Measurements from ENCODE around the gene FADS6.
"Not testable (repeated sequence)": the region's sequence is repeated elsewhere in the genome, so short reads cannot be mapped to it uniquely, and the experiment has no call there.

Gene FADS6

DNA sequence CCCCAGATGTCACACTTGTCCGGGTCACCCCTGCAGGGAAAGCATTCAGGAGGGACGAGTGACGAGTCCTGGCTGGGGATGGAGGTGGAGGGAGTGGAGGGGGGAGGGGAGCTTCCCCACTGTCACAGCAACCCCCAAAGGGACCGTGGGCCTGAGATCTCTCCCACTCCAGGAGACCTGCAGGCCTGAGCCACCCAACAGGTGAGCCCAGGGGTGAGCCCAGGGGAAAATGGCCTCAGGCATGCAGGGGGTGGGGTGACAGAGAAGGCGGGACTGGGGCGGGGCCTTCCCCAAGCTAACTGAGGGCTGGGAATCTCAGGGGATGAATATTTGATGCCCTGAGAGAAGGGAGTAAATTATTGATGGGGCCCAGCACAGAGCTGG, 27.2 kb upstream of the FADS6 start:
- no peak for DNase-seq

DNA sequence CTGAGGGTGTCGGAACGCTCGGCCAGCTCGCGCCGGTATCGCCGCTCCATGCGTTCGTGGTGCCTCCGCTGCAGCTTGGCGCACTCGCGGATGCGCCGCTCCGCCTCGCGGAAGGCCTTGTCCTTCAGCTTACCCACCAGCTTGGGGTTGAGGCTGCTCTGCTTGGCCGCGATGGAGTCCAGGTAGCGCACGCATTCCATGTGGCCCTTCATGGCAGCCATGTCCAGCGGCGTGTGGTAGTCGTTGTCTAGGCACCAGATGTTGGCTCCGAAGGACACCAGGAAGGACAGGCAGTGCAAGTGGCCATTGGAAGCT, 26.8 kb upstream of the FADS6 start:
- DNase-seq = no peak

DNA sequence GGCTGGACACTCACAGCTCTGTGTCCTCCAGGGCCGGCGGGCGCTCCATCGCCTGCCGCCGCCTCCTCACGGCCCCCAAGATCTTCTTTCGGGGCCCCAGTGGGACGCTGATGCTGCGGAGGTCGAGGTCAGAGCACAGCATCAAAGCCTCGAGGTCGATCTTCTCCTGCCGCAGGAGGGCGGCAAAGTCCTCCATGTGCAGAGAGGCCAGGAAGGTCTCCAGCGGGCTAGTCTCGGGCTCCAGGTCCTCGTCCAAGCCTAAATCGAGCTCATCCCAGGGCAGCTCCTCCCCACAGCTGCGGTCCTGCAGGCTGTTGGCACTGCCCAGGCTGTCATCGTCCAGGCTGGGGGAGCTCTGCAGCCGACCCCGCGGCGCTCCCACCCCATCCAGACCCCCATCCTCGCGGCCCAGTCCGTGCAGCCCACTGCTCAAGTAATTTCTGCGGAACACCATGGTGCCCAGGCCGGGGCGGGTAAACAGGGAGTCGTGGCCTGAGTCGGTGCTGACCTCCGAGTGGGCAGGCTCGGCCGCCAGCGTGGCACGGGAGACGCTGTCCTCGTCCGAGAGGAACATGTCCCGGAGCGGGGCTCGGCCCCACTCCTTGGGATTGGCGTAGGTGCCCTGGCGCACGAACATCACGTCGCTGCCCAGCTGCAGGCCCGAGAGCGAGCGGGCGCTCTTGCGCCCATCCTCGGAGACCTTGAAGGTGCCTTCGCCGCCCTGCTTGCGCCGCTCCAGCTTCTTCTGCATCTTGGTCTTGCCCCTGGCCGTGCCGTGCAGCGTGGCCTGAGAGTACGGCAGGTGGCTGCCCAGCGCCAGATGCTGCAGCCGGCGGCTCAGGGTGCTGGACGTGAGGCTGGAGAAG, 26.2 kb upstream of the FADS6 start:
- DNase-seq = no peak

DNA sequence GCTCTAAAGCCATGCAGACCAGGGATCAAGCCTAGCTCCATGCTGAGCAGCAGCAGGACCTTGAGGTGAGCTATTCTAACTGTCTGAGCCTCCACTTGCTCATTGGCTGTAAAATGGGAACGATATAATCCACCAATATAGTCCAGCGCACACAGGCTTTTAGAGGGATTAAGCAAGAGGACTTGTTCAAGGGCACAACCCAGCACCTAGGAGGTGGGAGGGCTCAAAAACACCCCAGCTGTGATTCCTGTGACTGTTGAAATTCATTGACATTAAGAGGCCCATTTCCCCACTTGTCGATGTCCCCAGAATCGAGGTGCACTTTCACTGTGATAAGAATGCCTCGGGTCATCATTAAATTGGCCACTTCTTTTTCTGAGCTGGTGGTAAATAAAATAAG, 25.5 kb upstream of the FADS6 start:
- no peak for DNase-seq

DNA sequence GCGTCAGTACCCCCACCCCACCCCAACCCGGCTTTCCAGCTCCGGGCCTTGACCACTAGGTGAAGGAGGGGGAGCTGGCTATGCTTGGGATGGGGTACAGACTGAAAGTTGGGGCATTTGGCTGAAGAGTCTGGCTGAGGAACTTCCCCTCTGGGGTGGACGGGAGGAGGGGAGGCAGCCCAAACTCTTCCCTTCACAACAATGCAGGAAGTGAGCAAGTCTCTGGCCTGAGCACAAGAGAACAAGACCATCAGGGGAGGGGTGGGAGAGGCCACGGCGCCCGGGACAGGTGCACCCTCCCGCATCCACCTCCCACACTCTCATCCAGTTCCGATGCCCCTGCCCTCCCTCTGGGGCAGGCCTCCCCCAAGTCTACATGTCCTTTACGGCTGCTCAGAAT, 24.0 kb upstream of the FADS6 start:
- DNase-seq = no peak

DNA sequence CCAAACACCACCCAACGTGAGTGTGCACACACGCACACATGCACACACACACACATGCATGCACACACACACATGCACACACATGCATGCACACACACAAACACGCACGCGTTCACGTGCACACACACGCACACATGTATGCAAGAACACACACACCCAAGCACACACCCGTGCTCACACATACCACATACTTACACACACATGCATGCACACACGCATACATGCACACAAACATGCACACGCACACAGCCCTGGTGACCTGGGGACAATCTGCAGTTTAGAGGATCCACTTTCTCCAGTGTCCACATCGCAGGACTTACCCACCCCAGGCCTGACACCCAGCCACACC, 23.4 kb upstream of the FADS6 start:
- no peak for DNase-seq

DNA sequence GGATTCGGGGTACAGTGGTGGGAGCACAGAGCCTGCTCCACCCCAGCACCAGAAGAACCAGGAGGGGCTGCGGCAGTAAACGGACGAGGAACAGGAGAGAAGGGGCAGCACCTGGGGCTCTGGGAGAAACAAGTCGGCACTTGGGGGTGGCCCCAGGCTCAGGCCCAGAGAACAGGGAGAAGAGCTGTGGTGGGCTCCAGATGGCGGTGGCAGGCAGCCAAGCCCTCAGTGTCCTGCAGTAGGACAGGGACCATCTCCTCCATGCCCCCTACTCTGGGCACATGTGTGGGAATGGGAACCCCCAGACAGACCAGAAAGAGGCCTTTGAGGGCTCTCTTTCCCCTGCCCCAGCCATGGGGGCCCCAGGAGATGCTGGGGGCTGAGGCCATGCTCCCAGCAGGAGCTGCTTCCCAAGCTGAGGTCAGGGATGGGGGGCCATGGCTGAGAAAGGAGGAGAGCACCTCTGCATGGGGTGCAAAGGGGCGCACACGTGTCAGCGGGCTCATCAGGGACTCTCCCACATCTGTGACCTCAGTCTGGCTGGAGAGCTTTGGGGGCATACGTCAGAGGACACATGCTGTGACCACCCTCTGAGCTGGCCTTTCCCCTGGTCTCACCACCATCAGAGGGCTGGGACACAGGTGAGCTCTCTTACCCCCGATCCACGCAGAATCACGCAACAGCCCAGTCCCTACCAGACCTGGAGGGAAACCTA, 22.9 kb upstream of the FADS6 start:
- DNase-seq = no peak

DNA sequence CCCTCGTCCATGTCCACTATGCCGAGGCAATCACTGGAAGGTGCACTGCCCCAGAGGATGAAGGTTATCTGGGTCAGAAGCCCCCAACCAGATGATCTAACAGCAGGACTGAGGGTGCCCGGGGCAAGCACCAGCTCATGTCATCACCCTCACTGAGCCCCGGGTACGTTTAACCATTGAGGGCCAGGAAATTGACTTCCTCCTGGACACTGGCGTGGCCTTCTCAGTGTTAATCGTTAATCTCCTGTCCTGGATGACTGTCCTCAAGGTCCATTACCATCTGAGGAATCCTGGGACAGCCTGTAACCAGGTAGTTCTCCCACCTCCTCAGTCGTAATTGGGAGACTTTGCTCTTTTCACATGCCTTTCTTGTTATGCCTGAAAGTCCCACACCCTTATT, 18.0 kb upstream of the FADS6 start:
- DNase-seq = not testable (repeated sequence)

DNA sequence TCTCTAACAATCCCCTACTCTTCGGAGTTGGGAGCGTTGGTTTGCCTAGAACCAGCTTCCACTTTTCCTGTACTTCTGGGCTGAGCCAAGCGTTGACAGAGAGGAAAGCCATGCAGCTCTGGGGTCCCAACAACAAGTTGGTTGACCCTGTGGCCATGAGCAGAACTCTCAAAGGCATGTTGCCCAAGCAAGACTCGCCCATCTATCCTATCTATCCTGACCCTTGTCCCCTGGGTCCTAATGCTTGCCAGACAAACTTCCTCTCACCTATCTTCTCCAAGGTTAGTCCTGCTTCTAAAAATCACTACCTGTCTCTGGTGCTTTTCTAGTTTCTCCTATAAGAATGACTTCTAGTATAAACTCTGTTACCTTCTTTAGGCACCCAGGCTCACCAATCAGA, 15.7 kb upstream of the FADS6 start:
- not testable (repeated sequence) for DNase-seq

DNA sequence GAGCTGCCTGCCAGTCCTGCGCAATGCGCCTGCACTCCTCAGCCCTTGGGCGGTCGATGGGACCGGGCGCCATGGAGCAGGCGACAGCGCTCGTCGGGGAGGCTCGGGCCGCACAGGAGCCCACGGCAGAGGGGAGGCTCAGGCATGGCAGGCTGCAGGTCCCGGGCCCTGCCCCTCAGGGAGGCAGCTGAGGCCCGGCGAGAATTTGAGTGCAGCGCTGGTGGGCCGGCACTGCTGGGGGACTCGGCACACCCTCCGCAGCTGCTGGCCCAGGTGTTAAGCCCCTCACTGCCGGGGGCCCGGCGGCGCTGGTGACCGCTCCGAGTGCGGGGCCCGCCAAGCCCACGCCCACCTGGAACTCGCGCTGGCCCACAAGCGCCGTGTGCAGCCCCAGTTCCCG, 13.6 kb upstream of the FADS6 start:
- DNase-seq = no peak

DNA sequence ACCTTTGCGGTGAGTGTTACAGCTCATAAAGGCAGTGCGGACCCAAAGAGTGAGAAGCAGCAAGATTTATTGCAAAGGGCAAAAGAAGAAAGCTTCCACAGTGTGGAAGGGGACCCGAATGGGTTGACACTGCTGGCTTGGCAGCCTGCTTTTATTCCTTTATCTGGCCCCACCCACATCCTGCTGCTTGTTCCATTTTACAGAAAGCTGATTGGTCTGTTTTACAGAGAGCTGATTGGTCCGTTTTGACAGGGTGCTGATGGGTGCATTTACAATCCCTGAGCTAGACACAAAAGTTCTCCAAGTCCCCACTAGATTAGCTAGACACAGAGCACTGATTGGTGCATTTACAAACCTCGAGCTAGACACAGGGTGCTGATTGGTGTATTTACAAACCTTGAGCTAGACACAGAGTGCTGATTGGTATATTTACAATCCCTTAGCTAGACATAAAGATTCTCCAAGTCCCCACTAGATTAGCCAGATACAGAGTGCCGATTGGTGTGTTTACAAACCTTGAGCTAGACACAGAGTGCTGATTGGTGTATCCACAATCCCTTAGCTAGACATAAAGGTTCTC, 12.9 kb upstream of the FADS6 start:
- DNase-seq = not testable (repeated sequence)

DNA sequence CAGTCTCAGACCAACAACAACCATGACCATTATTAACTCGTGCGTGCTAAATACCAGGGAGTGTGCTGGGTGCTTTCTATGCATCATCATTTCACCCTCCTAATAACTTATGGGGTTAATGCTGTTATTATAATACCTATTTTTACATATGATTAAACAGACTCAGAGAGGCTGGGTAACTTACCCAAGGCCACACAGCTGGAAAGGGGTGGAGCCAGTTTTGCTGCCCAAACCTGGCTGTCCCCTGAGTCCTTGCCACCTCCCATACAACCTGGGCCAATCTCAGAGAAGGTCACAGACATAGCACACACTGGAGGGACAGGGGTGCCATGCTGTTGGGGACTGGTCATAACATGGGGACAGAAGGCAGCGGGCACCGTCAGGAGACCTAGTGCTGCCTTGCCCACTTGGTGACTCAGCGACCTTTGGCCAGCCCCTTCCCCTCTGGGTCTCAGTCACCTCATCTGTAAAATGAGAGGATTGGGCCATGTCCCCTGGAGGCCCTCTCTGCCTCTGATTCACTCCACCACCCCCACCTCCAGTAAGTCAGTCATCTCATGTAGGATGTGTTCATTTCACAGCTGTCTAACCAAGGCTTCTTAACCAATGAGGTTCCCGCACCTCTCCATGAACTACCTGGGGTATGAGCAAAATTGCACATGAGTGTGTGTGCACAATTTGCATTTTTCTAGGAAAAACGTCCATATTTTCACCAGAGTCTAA, 11.4 kb upstream of the FADS6 start:
- DNase-seq = no peak

DNA sequence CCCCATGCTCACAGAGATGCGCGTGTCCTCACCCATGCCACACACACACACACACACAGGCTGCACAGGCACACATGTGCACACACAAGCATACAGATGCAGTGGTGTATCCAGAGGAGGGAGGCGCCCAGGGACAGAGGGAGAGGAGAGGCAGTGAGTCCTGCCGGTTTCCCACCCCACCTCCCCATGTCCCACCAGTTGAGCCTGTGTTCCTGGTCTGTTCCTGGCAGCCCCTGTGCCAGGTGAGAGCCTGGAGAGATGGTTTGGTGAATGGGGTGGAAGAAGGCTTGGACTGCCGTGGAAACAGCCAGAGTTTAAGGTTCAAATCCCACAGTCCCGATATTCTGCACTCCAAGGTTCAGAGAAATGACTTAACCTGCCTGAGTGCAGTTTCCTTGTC, 10.2 kb upstream of the FADS6 start:
- DNase-seq = no peak

DNA sequence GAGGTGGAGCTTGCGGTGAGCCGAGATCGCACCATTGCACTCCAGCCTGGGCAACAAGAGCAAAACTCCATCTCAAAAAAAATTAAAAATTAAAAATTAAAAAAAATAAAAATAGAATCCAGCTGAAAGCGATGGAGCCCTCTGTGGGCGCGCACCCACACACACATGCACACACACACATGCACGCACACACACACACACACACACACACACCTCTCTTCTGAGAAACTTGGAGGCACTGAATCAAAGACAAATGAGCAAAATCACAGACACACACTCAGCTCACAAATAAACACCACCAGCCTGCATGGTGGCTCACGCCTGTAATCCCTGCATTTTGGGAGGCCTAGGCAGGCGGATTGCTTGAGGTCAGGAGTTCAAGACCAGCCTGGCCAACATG, 9.6 kb upstream of the FADS6 start:
- no peak for DNase-seq

DNA sequence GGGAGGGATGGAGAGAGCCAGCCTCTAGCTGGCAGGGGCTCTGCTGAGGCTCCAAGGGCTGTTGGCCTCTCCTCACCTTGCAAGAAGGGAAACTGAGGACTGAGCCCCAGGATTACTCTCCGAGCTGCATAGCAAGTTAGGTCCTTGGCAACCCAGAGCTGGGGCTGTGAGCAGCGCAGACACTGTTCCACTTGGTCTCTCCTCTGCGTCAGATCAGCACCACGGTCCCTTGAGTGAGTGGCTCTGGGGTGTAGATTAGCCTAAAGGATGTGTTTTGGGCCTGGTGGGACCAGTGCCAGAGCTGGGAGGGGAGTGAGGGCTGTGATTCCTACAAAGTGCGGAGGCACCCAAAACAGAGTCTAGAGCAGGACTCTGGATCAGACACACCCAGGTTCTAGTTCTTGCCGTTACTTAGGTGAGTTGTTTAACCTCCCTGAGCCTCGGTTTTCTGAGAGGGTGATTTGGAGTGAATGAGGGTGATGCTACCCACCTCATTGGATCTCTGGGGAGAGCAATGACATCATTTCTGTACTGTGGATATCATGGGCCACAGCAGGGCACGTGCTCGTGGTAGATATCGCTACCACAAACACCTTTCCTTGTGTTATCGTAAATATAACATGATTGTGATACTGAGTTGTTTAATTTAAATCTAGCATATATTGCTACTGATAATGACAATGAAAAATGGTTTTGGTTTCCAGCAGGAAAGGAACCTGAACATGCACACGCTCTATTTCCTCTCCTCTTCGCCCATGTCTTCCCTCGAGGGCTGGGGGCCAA, 8.1 kb upstream of the FADS6 start:
- no peak for DNase-seq

DNA sequence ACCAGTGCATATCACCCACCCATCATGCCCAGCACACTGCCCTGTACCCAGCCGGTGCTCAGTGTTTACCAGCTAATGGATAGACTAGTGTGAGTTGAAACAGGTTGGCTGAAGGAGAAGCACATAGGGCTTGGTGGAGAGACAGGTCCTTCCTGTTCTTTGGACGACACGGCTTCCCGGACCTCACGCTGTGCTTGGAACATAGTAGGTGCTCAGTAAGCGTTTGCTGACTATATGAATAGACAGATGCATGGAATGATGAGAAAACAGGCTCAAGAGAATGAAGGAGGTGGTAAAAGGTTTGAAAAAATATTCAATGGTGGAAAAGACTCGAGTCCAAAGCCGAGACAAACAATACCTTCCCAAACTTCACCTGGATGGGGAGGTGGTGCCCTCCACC, 6.8 kb upstream of the FADS6 start:
- DNase-seq = no peak

DNA sequence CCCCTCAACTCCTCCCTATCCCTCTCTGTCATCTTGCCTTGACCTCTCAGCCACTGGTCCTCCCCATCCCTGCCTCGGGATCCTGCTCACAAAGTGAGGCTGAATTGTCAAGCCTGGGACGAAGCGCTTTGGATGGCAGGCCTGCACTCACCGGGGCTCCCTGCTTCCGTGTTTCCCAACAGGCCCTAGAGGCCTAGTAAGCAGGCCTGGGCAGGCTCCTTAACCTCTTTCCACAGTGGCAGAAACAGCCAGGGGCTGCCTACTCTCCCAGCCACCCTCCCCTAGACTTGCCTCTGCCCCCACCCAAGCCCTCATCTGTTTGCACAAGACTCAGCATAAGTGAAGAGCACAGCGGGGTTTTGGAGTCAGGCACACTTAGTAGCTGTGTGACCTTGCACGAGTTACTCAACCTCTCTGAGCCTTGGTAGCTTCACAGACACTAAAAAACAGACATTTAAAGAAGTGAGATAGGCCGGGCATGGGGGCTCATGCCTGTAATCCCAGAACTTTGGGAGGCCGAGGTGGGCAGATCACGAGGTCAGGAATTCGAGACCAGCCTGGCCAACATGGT, 5.0 kb upstream of the FADS6 start:
- DNase-seq = no peak

DNA sequence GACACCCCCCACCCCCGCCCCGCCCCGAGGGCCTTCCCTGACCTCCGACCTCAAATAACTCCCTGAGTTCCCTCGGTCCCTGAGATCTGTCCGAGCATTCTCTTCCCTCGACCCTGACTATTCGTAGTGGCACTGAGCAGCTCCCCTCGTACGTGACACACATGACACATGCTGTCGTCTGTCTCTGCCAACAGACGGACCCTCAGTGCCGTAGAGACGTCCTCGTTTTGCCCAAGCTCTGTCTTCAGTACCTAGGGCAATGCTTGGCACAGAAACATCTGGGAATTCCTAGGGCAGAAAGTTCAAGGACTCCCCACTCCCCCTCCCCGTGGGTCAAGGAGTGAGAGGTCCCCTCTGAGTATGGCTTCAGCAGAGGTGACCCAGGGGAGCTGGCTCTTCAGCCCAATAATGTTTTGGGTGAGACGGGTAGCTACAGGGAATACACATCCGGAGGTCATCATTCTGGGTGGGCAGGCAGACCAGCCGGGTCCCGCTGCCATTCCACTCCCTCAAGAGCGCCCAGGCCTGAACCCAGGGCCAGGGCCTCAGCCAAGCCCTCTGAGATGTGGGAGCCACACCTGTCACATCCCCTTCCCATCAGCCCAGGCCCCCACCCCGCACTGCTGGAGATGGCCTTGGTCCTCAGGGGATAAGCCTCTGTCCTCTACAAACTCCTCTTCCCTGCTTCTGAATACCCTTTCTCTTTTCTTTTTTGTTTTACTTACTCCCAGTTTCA, 671 bp upstream of the FADS6 start:
- no peak for DNase-seq

DNA sequence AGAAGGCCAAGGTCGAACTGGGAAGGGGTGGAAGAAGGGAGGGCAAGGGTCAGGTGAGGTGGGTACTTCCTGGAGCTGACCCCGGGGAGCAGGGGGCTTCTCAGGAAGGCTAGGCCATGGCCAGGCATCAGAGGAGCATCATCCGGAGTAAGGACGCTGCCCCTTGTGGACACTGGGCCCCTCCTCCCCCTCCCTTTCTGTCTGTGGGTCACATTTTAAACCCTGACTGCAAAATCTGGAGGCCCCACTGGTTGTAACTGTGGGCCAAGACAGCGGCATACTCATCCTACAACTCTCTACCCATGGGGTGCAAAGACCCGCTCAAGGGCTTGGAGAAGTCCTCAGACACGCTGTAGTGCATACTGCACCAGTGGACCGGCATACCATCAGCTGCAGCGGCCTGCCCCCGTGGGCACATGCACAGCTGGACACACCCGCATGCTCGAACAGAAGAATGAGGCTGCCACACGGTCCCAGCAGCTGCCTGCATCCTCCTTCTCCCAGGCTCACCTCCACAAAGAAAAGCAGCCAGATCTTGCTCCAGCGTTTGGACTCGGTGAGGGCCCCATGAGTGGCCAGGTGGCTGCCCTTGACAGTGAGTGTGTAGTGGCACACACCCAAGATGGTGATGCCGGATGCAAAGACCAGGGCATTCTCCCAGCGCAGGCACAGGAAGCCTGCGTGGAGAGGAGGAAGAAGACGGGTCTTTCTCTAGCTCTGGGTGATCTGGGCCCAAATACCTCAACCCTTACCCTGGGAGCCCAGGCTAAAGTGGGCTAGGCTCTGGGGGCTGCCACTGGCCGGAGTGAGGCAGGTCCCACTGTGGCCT, 1.2 kb downstream of the FADS6 start:
- no peak for DNase-seq

DNA sequence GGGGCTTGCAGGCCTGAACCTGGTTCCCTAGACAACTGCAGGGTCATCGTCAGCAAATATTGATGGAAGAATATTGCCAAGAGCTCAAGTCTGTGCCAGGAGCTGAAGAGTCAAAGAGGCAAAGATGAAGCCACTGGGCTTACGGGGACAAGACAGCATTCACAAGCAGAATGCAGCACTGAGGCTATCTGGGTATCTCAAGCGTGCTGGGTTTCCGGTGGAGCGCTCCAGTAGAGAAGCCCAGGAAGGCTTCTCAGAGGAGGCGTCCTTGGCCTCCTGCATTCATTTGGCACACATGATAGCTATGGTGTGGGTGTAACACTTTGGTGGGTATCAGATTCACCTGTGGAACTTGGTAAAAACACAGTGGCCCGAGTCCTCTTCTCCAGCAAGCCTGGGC, 2.9 kb downstream of the FADS6 start:
- DNase-seq = no peak

DNA sequence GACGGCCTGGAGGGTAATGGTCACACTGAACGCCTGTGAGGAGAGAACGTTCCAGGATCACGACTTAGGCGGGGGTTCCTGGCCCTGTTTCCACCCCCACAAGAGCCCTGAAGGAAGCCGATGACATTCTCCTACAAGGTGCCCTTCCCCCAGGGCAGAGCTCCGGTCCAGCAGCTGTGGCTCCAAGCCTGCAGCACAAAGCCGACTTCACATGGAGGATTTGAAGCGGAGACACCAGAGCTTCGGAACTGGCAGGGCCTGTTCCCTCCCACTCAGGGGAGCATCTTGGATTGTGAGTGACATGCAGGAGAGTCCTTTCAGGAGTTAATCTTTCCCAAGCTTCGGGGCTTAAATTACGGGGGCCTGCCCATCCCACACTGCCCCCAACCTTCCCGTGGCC, 5.0 kb downstream of the FADS6 start:
- DNase-seq = no peak
